ENCODE measurements around the gene PALLD. TPM values are rescaled to one million over a fixed set of nuclear protein-coding genes. Genes with fewer than 3 reads are reported as not detected.

The PALLD gene
- total and polyA plus RNA-seq, 2 of the 13 experiments (the other 11 are each of a cell fraction or from before 2014, with no cell fraction given) = 0.50 to 1.5 TPM

GRCh38 chr4:168654848-168655174 is 158.0 kb downstream of the PALLD start (continued):
- TF ChIP-seq KDM1A (CRISPR knock-in tag; IDR thresholded peaks at IDR 0.05) = no peak
- no peak for TF ChIP-seq ZNF747 (CRISPR knock-in tag; IDR thresholded peaks at IDR 0.05; ENCODE audit: borderline replicate concordance)
- TF ChIP-seq REXO4 (CRISPR knock-in tag; IDR thresholded peaks at IDR 0.05; ENCODE audit: borderline replicate concordance) = no peak
- no peak for TF ChIP-seq MXI1 (IDR thresholded peaks at IDR 0.05; ENCODE audit: borderline replicate concordance, low read depth, low read length)
- no peak for TF ChIP-seq DNMT3B (CRISPR knock-in tag; conservative IDR thresholded peaks at IDR 0.05)
- TF ChIP-seq AHR (CRISPR knock-in tag; IDR thresholded peaks at IDR 0.05) = no peak
- TF ChIP-seq ZNF546 (CRISPR knock-in tag; conservative IDR thresholded peaks at IDR 0.05) = no peak
- TF ChIP-seq PITX1 (CRISPR knock-in tag; IDR thresholded peaks at IDR 0.05) = no peak

GRCh38 chr4:168655182-168655581 is 158.3 kb downstream of the PALLD start:
- Histone ChIP-seq H3K4me2 (ENCODE audit: low read depth, low read length) (no peak overlapping the region), H3K79me2 (ENCODE audit: insufficient read depth, low read length) (no peaks in the 10 kb centered on the region), H3K27ac (ENCODE audit: extremely low read length, insufficient read depth, low read length) (no peak overlapping the region), H3K27me3 (ENCODE audit: control insufficient read depth in 1 of 2, insufficient read depth in 2 of 2, low read length in 2 of 2) (no peaks in the 10 kb centered on the region; a peak in 2 of 5 replicates), H3K9ac (ENCODE audit: insufficient read depth, low read depth, low read length) (no peak overlapping the region), H3K4me1 (ENCODE audit: insufficient read depth, low read length) (no peaks in the 10 kb centered on the region), H4K20me1 (ENCODE audit: insufficient read depth, low read length) (no peaks in the 10 kb centered on the region), H2AFZ (ENCODE audit: low read length) (no peak overlapping the region), H3K4me3 (replicated peaks in 1 of 3; ENCODE audit: insufficient read depth in 1 of 3, low read depth in 2 of 3, low read length in 3 of 3) (no peak overlapping the region), H3K9me3 (ENCODE audit: low read length) (no peaks in the 10 kb centered on the region), H3K36me3 (replicated peaks in 1 of 2; ENCODE audit: control insufficient read depth in 1 of 2, insufficient read depth in 2 of 2, low read length in 2 of 2) (no peaks in the 10 kb centered on the region)
- in situ Hi-C loops (cut with HindIII; ENCODE audit: extremely low pct_ligation_motif_present, low pct_unique_long_range_greater_than_20kb) = no loop called here
- no peak for DNase-seq (ENCODE audit: low spot score)
- FAIRE-seq = no peak
- no TSS peak for BruUV-seq (replicated peaks)
- POLR2A ChIA-PET = no interaction called here
- ATAC-seq = no peak
- 0% methylated on average over 3 of the region's 3 CpGs for WGBS (ENCODE audit: low lambda C conversion rate)
- intact Hi-C loops (cut with micrococcal nuclease; ENCODE audit: unreplicated experiment) = no loop called here
- CTCF ChIA-PET (ENCODE audit: low intra/inter-chr PET ratio, low total read pairs) = no interaction called here
- TF ChIP-seq RCOR2 (CRISPR knock-in tag; IDR thresholded peaks at IDR 0.05) = no peak
- TF ChIP-seq SP4 (CRISPR knock-in tag; IDR thresholded peaks at IDR 0.05) = no peak
- no peak for TF ChIP-seq ELF4 (CRISPR knock-in tag; IDR thresholded peaks at IDR 0.05; ENCODE audit: borderline replicate concordance)
- TF ChIP-seq LCORL (IDR thresholded peaks at IDR 0.05) = no peak
- TF ChIP-seq LCORL (CRISPR knock-in tag; IDR thresholded peaks at IDR 0.05) = no peak
- no peak for TF ChIP-seq ZNF549 (CRISPR knock-in tag; IDR thresholded peaks at IDR 0.05)
- TF ChIP-seq RFX5 (IDR thresholded peaks at IDR 0.05; ENCODE audit: low read depth, low read length) = no peak
- no peak for TF ChIP-seq CHD2 (IDR thresholded peaks at IDR 0.05; ENCODE audit: low read depth, low read length)
- TF ChIP-seq ASH2L (IDR thresholded peaks at IDR 0.05; ENCODE audit: insufficient read length, low read depth, low read length) = no peak
- TF ChIP-seq GTF3A (CRISPR knock-in tag; conservative IDR thresholded peaks at IDR 0.05) = no peak
- no peak for TF ChIP-seq CREB1 (IDR thresholded peaks at IDR 0.05)
- no peak for TF ChIP-seq CREB1 (CRISPR knock-in tag; IDR thresholded peaks at IDR 0.05)
- no peak for TF ChIP-seq SNAPC2 (CRISPR knock-in tag; IDR thresholded peaks at IDR 0.05)
- no peak for TF ChIP-seq ZNF780A (CRISPR knock-in tag; IDR thresholded peaks at IDR 0.05)
- no peak for TF ChIP-seq CEBPG (CRISPR knock-in tag; IDR thresholded peaks at IDR 0.05)
- TF ChIP-seq ZNF589 (CRISPR knock-in tag; conservative IDR thresholded peaks at IDR 0.05) = no peak
